Stomach smooth muscle (tissue), 2 donors: ENCODE data around the gene KRTAP4-7.
"Not testable (repeated sequence)": the region's sequence is repeated elsewhere in the genome, so short reads cannot be mapped to it uniquely, and the experiment has no call there.

Experiments used
- H3K27ac ChIP-seq: one replicate; pipeline ENCODE4 v1.7.0; 2013; ENCODE audit warnings: mild to moderate bottlenecking, low read length, inconsistent platforms
- H3K27me3 ChIP-seq, 2 donors: one replicate each; pipeline ENCODE4 v1.7.0; 2013; ENCODE audit warnings: low read length in 2 of 2; ENCODE audit not compliant: insufficient read depth in 2 of 2, control insufficient read depth in 1 of 2
- H3K36me3 ChIP-seq, 2 donors: one replicate each; pipeline ENCODE4 v1.7.0; 2013; ENCODE audit warnings: low read length in 2 of 2; ENCODE audit not compliant: control insufficient read depth in 2 of 2, insufficient read depth in 2 of 2
- H3K4me1 ChIP-seq: one replicate; pipeline ENCODE4 v1.7.0; 2013; ENCODE audit warnings: low read length; ENCODE audit not compliant: control insufficient read depth, insufficient read depth
- H3K4me3 ChIP-seq, 2 donors: one replicate each; pipeline ENCODE4 v1.7.0; 2013; ENCODE audit warnings: low read length in 2 of 2
- H3K9ac ChIP-seq, 2 donors: one replicate each; pipeline ENCODE4 v1.7.0; 2013; ENCODE audit warnings: low read length in 2 of 2, mild to moderate bottlenecking in 1 of 2
- H3K9me3 ChIP-seq, 2 donors: one replicate each; pipeline ENCODE4 v1.7.0; 2013; ENCODE audit warnings: low read length in 2 of 2; ENCODE audit not compliant: control insufficient read depth in 2 of 2
- donor health status: healthy.
- donor health status: Pancreatic carcinoma.

The KRTAP4-7 gene

GRCh38 chr17:41098481-41098880 lies 14.5 kb downstream of the KRTAP4-7 start:
- Histone ChIP-seq H3K36me3 (no peaks in the 10 kb centered on the region), H3K4me1 (no peaks in the 10 kb centered on the region)

GRCh38 chr17:41099682-41100480 lies 15.9 kb downstream of the KRTAP4-7 start:
- not testable (repeated sequence) for H3K27ac ChIP-seq, H3K9ac ChIP-seq

More at GRCh38 chr17:41098481-41098880, 14.5 kb downstream of the KRTAP4-7 start:
- Histone ChIP-seq H3K4me3 (no peak overlapping the region), H3K9ac (no peak overlapping the region), H3K9me3 (no peaks in the 10 kb centered on the region), H3K27me3 (no peaks in the 10 kb centered on the region), H3K27ac (no peak overlapping the region)

GRCh38 chr17:41101586-41102259 lies 17.8 kb downstream of the KRTAP4-7 start, which contains the start of gene KRTAP4-16:
TSS of gene KRTAP4-16 (minus strand) at chr17:41102209. CDS start at chr17:41102209, 0 bp downstream.
- Histone ChIP-seq H3K27me3 (no peaks in the 10 kb centered on the region), H3K4me1 (no peaks in the 10 kb centered on the region), H3K9ac (no peak within 1 kb of the TSS), H3K36me3 (no peaks in the 10 kb centered on the region), H3K9me3 (no peaks in the 10 kb centered on the region), H3K27ac (no peak within 1 kb of the TSS), H3K4me3 (no peak within 1 kb of the TSS)

More at GRCh38 chr17:41099682-41100480, 15.9 kb downstream of the KRTAP4-7 start:
- H3K4me3 ChIP-seq, H3K27me3 ChIP-seq, H3K9me3 ChIP-seq, H3K36me3 ChIP-seq, H3K4me1 ChIP-seq: not testable (repeated sequence)

GRCh38 chr17:41103896-41104295 lies 19.9 kb downstream of the KRTAP4-7 start:
- no peaks in the 10 kb centered on the region for H3K36me3 ChIP-seq
- no peaks in the 10 kb centered on the region for H3K4me1 ChIP-seq

GRCh38 chr17:41104386-41105038 lies 20.6 kb downstream of the KRTAP4-7 start:
- not testable (repeated sequence) for H3K4me1 ChIP-seq, H3K9me3 ChIP-seq

More at GRCh38 chr17:41103896-41104295, 19.9 kb downstream of the KRTAP4-7 start:
- Histone ChIP-seq H3K27ac (no peak overlapping the region), H3K4me3 (no peak overlapping the region), H3K9me3 (no peaks in the 10 kb centered on the region), H3K27me3 (no peaks in the 10 kb centered on the region), H3K9ac (no peak overlapping the region)

GRCh38 chr17:41105347-41105746 lies 21.4 kb downstream of the KRTAP4-7 start, which contains the start of gene KRTAP4-9:
TSS of gene KRTAP4-9 (plus strand) at chr17:41105389. CDS start at chr17:41105389, 0 bp downstream.
- not testable (repeated sequence) for H3K4me3 ChIP-seq, H3K27me3 ChIP-seq, H3K27ac ChIP-seq, H3K36me3 ChIP-seq, H3K4me1 ChIP-seq, H3K9ac ChIP-seq, H3K9me3 ChIP-seq

More at GRCh38 chr17:41104386-41105038, 20.6 kb downstream of the KRTAP4-7 start:
- H3K27ac ChIP-seq, H3K4me3 ChIP-seq, H3K9ac ChIP-seq, H3K27me3 ChIP-seq, H3K36me3 ChIP-seq: not testable (repeated sequence)

GRCh38 chr17:41107941-41108450 lies 24.0 kb downstream of the KRTAP4-7 start:
- H3K4me3 ChIP-seq, result no peak overlapping the region
- no peaks in the 10 kb centered on the region for H3K27me3 ChIP-seq
- no peaks in the 10 kb centered on the region for H3K36me3 ChIP-seq
- no peaks in the 10 kb centered on the region for H3K4me1 ChIP-seq
- H3K9me3 ChIP-seq, result no peaks in the 10 kb centered on the region
- H3K9ac ChIP-seq, result no peak overlapping the region
- no peak overlapping the region for H3K27ac ChIP-seq

- not testable (repeated sequence) for H3K9me3 ChIP-seq, H3K9ac ChIP-seq, H3K4me1 ChIP-seq, H3K27ac ChIP-seq, H3K27me3 ChIP-seq, H3K4me3 ChIP-seq, H3K36me3 ChIP-seq
Observed at GRCh38 chr17:41108728-41109386, 24.9 kb downstream of the KRTAP4-7 start.

- H3K9ac ChIP-seq, result no peak overlapping the region
- H3K36me3 ChIP-seq, result no peaks in the 10 kb centered on the region
Observed at GRCh38 chr17:41111151-41111885, 27.4 kb downstream of the KRTAP4-7 start.

GRCh38 chr17:41116297-41116696 lies 32.3 kb downstream of the KRTAP4-7 start:
- Histone ChIP-seq H3K4me1 (no peaks in the 10 kb centered on the region), H3K27ac (no peak overlapping the region), H3K9me3 (no peaks in the 10 kb centered on the region), H3K36me3 (no peaks in the 10 kb centered on the region), H3K9ac (no peak overlapping the region), H3K4me3 (no peak overlapping the region), H3K27me3 (no peaks in the 10 kb centered on the region)

More at GRCh38 chr17:41111151-41111885, 27.4 kb downstream of the KRTAP4-7 start:
- no peaks in the 10 kb centered on the region for H3K27me3 ChIP-seq
- H3K4me3 ChIP-seq, result no peak overlapping the region
- H3K9me3 ChIP-seq, result no peaks in the 10 kb centered on the region
- H3K27ac ChIP-seq, result no peak overlapping the region
- no peaks in the 10 kb centered on the region for H3K4me1 ChIP-seq
